Measurements from ENCODE around the gene CDH12.

CDH12 gene

DNA sequence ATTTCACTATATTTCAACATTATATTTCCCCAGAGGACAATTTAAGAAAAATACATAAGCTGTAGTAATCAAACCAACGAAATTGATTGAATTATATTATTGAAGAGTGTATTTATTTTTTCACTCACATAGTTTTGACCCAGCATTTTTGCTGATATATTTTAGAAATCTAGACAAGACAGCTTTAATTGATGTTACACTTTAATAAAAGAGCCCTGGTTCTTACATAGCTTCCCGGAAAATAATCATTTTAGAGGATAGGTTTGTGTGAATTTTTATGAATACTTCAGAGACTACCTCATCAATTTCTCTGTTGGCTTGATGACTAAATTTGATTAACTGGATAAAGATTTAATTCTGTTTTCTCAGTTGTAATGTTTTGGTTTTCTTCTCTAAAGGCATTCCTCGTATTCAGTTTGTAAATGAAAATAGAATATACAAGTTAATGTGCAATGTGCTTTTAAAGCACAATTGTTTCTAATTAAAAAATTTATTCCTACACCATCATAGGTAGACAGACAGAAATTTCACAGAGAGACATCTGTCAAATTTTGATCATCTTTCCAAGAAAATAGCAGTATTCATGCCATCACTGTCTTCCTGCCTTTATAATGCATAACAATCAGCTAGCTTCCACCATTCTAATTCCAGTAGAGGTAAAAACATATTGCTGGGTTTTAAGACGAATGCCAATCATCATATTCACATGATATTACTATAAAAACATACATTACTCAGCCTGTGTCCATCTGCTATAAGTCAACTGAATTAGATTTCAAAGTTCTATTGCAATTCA lies 441.4 kb downstream of the CDH12 start:
- ATAC-seq: no peak
- TF ChIP-seq ZFP3 (CRISPR knock-in tag; IDR thresholded peaks at IDR 0.05) (no peak), TOX (CRISPR knock-in tag; IDR thresholded peaks at IDR 0.05; ENCODE audit: borderline replicate concordance) (no peak), RARB (CRISPR knock-in tag; IDR thresholded peaks at IDR 0.05) (no peak), ZNF70 (CRISPR knock-in tag; IDR thresholded peaks at IDR 0.05) (no peak), ESRRG (CRISPR knock-in tag; IDR thresholded peaks at IDR 0.05) (no peak), GLIS3 (CRISPR knock-in tag; IDR thresholded peaks at IDR 0.05) (no peak), ARNTL (CRISPR knock-in tag; IDR thresholded peaks at IDR 0.05; ENCODE audit: borderline replicate concordance, low read depth) (no peak), TCF4 (CRISPR knock-in tag; IDR thresholded peaks at IDR 0.05; ENCODE audit: borderline replicate concordance) (no peak), CSDC2 (CRISPR knock-in tag; IDR thresholded peaks at IDR 0.05) (no peak), BACH2 (CRISPR knock-in tag; IDR thresholded peaks at IDR 0.05; ENCODE audit: borderline replicate concordance) (no peak), ZNF565 (CRISPR knock-in tag; conservative IDR thresholded peaks at IDR 0.05; ENCODE audit: low read depth) (no peak), OSR1 (CRISPR knock-in tag; IDR thresholded peaks at IDR 0.05) (no peak), CSRNP3 (CRISPR knock-in tag; IDR thresholded peaks at IDR 0.05) (no peak), SNAI2 (CRISPR knock-in tag; IDR thresholded peaks at IDR 0.05) (no peak), ZC3H10 (CRISPR knock-in tag; IDR thresholded peaks at IDR 0.05) (no peak)
- TF ChIP-seq, protein P1, sequence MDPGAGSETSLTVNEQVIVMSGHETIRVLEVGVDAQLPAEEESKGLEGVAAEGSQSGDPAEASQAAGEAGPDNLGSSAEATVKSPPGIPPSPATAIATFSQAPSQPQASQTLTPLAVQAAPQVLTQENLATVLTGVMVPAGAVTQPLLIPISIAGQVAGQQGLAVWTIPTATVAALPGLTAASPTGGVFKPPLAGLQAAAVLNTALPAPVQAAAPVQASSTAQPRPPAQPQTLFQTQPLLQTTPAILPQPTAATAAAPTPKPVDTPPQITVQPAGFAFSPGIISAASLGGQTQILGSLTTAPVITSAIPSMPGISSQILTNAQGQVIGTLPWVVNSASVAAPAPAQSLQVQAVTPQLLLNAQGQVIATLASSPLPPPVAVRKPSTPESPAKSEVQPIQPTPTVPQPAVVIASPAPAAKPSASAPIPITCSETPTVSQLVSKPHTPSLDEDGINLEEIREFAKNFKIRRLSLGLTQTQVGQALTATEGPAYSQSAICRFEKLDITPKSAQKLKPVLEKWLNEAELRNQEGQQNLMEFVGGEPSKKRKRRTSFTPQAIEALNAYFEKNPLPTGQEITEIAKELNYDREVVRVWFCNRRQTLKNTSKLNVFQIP (CRISPR knock-in tag; IDR thresholded peaks at IDR 0.05; ENCODE audit: borderline replicate concordance, low read depth): no peak
- TF ChIP-seq, protein P2, sequence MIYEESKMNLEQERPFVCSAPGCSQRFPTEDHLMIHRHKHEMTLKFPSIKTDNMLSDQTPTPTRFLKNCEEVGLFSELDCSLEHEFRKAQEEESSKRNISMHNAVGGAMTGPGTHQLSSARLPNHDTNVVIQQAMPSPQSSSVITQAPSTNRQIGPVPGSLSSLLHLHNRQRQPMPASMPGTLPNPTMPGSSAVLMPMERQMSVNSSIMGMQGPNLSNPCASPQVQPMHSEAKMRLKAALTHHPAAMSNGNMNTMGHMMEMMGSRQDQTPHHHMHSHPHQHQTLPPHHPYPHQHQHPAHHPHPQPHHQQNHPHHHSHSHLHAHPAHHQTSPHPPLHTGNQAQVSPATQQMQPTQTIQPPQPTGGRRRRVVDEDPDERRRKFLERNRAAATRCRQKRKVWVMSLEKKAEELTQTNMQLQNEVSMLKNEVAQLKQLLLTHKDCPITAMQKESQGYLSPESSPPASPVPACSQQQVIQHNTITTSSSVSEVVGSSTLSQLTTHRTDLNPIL (CRISPR knock-in tag; IDR thresholded peaks at IDR 0.05; ENCODE audit: low read depth): no peak

DNA sequence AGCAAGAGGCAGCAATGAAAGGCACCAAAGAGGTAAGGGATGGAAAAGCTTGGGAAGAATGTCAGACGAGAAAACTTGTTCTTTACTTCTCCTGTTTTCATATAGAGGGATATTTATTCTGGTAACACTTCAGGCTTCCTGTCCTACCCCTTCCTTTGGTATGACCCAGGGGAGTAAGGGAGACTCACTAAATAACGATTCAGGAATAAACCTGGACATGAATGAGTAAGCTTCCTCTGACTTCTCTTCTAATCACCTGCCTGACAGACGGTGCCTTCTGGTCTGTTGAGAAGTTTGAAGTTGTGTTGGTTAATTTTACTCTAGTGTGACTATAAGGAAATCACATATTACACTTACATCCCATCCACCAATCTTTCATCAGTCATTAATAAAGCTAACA lies 461.2 kb downstream of the CDH12 start:
- TF ChIP-seq CSDC2 (CRISPR knock-in tag; IDR thresholded peaks at IDR 0.05) (no peak), RARB (CRISPR knock-in tag; IDR thresholded peaks at IDR 0.05) (no peak), TSHZ2 (CRISPR knock-in tag; IDR thresholded peaks at IDR 0.05) (no peak), ZNF70 (CRISPR knock-in tag; IDR thresholded peaks at IDR 0.05) (no peak), ZNF565 (CRISPR knock-in tag; conservative IDR thresholded peaks at IDR 0.05; ENCODE audit: low read depth) (no peak), CSRNP3 (CRISPR knock-in tag; IDR thresholded peaks at IDR 0.05) (no peak), TOX (CRISPR knock-in tag; IDR thresholded peaks at IDR 0.05; ENCODE audit: borderline replicate concordance) (no peak), ZFP3 (CRISPR knock-in tag; IDR thresholded peaks at IDR 0.05) (no peak), BACH2 (CRISPR knock-in tag; IDR thresholded peaks at IDR 0.05; ENCODE audit: borderline replicate concordance) (no peak), GLIS3 (CRISPR knock-in tag; IDR thresholded peaks at IDR 0.05) (no peak), ARNTL (CRISPR knock-in tag; IDR thresholded peaks at IDR 0.05; ENCODE audit: borderline replicate concordance, low read depth) (no peak), PPARA (CRISPR knock-in tag; IDR thresholded peaks at IDR 0.05; ENCODE audit: borderline replicate concordance) (no peak), ZNF8 (CRISPR knock-in tag; IDR thresholded peaks at IDR 0.05) (no peak), ZC3H10 (CRISPR knock-in tag; IDR thresholded peaks at IDR 0.05) (no peak)
- TF ChIP-seq, protein P2 (CRISPR knock-in tag; IDR thresholded peaks at IDR 0.05; ENCODE audit: low read depth): no peak
- TF ChIP-seq, protein P3, sequence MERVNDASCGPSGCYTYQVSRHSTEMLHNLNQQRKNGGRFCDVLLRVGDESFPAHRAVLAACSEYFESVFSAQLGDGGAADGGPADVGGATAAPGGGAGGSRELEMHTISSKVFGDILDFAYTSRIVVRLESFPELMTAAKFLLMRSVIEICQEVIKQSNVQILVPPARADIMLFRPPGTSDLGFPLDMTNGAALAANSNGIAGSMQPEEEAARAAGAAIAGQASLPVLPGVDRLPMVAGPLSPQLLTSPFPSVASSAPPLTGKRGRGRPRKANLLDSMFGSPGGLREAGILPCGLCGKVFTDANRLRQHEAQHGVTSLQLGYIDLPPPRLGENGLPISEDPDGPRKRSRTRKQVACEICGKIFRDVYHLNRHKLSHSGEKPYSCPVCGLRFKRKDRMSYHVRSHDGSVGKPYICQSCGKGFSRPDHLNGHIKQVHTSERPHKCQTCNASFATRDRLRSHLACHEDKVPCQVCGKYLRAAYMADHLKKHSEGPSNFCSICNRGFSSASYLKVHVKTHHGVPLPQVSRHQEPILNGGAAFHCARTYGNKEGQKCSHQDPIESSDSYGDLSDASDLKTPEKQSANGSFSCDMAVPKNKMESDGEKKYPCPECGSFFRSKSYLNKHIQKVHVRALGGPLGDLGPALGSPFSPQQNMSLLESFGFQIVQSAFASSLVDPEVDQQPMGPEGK (CRISPR knock-in tag; IDR thresholded peaks at IDR 0.05; ENCODE audit: borderline replicate concordance): no peak
- no peak for ATAC-seq
